HT1080 (cell line): ENCODE results near the gene DHRS4. TPM values are rescaled to one million over a fixed set of nuclear protein-coding genes. Genes with fewer than 3 reads are reported as not detected.
"Not testable (repeated sequence)": the region's sequence is repeated elsewhere in the genome, so short reads cannot be mapped to it uniquely, and the experiment has no call there.

Experiments used
- DNase-seq: peaks from one replicate; pipeline ENCODE4 v3.0.0-alpha.2; 2015; ENCODE audit warnings: low read depth
- total RNA-seq: library from RNA; depleted of rRNA; stranded (reverse); fragments of >200 nt; shearing (Covaris generic); gene quantifications from 2 replicates; pipeline ENCODE4 v1.2.3, GENCODE V29; 2014

The DHRS4 gene
- total RNA-seq, 1 experiment from 2014 or later: 37.4 TPM

- no peak for DNase-seq
These were observed 13.8 kb upstream of the DHRS4 start for GRCh38 chr14:23939607-23940326.

- no peak for DNase-seq
These were observed 12.3 kb upstream of the DHRS4 start for GRCh38 chr14:23941230-23941629.

DNA sequence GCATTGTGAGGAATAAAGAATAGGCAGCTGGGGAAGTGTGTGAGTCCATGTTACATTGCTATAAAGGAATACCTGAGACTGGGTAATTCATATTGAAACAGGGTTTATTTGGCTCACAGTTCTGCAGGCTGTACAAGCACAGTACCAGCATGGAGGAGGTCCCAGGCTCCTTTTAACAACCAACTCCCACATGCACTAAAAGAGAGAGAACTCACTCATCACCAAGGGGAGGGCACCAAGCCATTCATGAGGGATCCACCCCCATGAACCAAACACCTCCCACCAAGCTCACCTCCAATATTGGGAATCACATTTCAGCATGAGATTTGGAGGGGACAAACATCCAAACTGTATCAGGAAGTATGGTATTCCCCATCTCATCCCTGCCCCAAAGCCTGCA lies 11.9 kb upstream of the DHRS4 start:
- DNase-seq: no peak

GRCh38 chr14:23942587-23942986 lies 11.0 kb upstream of the DHRS4 start:
- DNase-seq: no peak

DNA sequence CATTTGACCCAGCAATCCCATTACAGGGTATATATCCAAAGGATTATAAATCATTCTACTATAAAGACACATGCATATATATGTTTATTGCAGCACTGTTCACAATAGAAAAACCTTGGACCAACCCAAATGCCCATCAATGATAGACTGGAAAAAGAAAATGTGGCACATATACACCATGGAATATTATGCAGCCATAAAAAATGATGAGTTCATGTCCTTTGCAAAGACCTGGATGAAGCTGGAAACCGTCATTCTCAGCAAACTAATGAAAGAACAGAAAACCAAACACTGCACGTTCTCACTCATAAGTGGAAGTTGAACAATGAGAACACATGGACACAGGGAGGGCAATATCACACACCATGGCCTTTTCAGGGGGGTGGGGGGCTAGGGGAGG lies 4.5 kb upstream of the DHRS4 start:
- not testable (repeated sequence) for DNase-seq

GRCh38 chr14:23950411-23951135 lies 3.0 kb upstream of the DHRS4 start:
- no peak for DNase-seq

GRCh38 chr14:23951136-23951466 lies 2.5 kb upstream of the DHRS4 start:
- not testable (repeated sequence) for DNase-seq

- DNase-seq: no peak
These were observed 1.9 kb upstream of the DHRS4 start for GRCh38 chr14:23951590-23952201.

- not testable (repeated sequence) for DNase-seq
These were observed 480 bp upstream of the DHRS4 start for GRCh38 chr14:23953116-23953463.

DNA sequence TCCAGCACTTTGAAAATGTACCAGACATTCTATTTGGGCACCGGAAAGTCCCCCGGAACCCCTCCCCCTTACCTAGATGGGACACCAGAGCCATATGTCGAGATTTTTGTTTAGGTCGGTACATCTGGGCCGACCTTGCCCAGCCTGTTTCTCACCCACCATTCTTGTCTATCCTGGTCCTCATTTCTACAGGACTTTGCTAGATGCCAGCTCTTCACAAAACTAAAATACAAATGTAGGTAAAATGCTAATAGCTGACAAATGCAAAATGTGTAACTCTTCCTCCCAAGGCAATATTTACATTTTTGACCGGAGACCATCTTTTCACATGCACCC lies 677 bp downstream of the DHRS4 start:
- not testable (repeated sequence) for DNase-seq

GRCh38 chr14:23954965-23955364 lies 1.4 kb downstream of the DHRS4 start:
- not testable (repeated sequence) for DNase-seq

- DNase-seq: not testable (repeated sequence)
These were observed 2.2 kb downstream of the DHRS4 start for GRCh38 chr14:23955811-23956210.

DNA sequence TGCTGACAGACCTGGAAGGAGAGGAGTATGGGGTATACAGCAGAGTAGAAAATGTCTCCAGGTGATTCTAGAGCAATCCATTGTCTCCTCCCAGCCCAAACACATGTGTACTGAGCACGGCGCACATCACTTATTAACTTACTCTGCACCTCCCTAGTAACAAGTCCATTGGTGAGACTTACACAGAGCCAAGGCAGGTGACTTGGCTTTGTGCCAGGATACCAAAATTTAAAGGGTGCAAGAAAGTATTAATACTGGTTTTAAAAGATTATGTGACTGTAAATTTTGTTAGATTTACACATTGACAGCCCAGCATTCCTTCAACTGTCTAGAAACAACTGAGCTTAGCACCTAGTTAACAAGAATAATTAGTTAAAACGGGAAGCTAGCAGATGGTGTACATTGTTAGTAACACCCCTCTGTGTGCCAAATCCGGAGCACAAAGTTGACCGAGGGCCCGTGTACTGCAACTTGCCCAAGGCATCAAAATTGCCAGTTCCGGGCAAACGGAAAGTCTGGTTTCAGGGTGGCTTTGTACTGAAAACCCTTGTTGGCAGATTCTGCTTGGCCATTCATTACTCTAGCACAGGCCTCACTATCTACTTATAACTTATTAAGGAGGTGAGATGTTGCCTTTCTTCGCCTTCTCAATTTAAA lies 4.5 kb downstream of the DHRS4 start:
- not testable (repeated sequence) for DNase-seq

DNA sequence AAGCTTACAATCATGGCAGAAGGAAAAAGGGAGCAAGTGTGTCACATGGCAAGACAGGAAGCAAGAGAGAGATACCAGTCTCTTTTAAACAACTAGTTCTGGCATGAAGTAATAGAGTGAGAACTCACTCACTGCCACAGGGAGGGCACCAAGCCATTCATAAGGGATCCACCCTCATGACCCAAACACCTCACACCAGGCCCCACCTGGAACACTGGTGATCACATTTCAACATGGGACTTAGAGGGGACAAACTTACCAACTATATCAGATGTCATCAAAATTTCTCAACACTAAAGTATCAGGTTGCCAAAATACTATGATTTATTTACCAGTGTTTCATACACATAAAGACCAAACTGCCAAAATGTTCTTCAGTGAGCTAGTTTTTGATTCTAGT lies 7.3 kb downstream of the DHRS4 start:
- not testable (repeated sequence) for DNase-seq

DNA sequence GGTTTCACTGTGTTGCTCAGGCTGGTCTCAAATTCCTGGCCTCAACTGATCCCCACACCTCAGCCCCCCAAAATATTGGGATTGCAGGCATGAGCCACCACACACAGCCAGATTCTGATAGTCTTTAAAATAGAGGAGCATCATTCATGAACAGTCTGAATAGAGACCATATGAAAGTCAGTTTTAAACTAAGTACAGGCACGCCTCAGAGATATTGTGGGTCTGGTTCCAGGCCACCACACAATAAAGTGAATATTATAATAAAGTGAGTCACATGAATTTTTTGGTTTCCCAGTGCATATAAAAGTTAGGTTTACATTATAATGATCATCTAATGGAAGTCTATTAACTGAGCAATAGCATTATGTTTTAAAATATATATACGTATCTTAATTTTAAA lies 8.1 kb downstream of the DHRS4 start:
- DNase-seq: not testable (repeated sequence)

GRCh38 chr14:23969130-23969480 lies 15.5 kb downstream of the DHRS4 start:
- not testable (repeated sequence) for DNase-seq

DNA sequence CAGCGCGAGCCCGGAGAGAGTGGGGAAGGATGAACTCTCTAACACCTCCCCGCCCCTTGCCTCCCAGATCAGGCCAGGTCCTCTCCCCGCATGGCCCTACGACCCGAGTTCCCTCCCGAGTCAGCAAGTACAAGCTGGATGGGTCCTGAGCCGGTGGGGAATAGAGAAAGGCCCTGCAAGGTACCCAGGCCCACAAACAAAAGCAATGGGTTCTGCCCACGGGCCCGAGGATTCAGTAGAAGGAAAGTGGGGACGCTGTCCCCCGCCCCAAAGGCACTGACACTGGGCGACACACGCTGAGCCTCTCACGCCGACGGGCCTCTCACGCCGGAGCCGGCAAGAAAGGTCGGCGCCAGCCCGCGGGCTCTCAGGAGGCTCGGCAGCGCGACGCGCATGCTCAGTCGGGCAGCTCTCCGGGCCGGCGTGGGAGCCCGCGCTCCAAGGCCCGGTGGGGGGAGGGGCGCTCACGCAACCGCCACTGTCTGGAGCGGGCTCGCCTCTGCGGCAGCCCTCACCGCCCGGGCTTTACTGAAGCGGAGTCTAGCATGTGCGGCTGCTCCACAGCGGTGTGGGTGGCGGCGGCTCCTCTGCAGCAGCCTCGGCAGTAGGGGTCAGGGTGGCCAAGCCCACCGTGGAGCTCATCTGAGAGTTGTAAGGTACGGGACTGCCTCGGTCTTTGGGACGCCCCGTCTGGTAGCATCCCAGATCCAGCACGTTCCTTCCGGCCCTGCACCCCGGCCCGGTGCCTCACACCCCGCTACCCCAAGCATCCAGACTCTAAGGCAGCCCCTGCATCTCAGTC lies 16.1 kb downstream of the DHRS4 start:
- not testable (repeated sequence) for DNase-seq

GRCh38 chr14:23970283-23970659 lies 16.7 kb downstream of the DHRS4 start:
- DNase-seq: not testable (repeated sequence)

- DNase-seq: not testable (repeated sequence)
These were observed 19.6 kb downstream of the DHRS4 start for GRCh38 chr14:23973178-23973577.

- not testable (repeated sequence) for DNase-seq
These were observed 20.5 kb downstream of the DHRS4 start for GRCh38 chr14:23974041-23974440.

- not testable (repeated sequence) for DNase-seq
These were observed 23.6 kb downstream of the DHRS4 start for GRCh38 chr14:23977208-23977607.
